Stimulated activated CD4-positive, alpha-beta T cell treated with anti-CD3 and anti-CD28 coated beads, TNF-alpha, amount 100 ng/mL, for 24 hours (primary cell): Measurements from ENCODE around the gene TBXAS1.

ENCODE experiments used
- DNase-seq, 3 experiments: peaks; one replicate each; pipeline ENCODE4 v3.0.0-alpha.2; 2020; ENCODE audit warnings: low read depth in 3 of 3

Gene TBXAS1

GRCh38 chr7:139854803-139855497, 25.9 kb downstream of the TBXAS1 start:
- DNase-seq, result no peak

GRCh38 chr7:139855498-139856270, 26.6 kb downstream of the TBXAS1 start:
- no peak for DNase-seq

- DNase-seq, result no peak
Measured at GRCh38 chr7:139857791-139858190, 28.7 kb downstream of the TBXAS1 start.

GRCh38 chr7:139860090-139860775, 31.2 kb downstream of the TBXAS1 start:
- no peak for DNase-seq

- DNase-seq, result no peak
Measured at GRCh38 chr7:139861803-139862202, 32.7 kb downstream of the TBXAS1 start.

- DNase-seq, result no peak
Measured at GRCh38 chr7:139866047-139866837, 37.2 kb downstream of the TBXAS1 start.

- no peak for DNase-seq
Measured at GRCh38 chr7:139867847-139868246, 38.8 kb downstream of the TBXAS1 start.

- no peak for DNase-seq
Measured at GRCh38 chr7:139869886-139870285, 40.8 kb downstream of the TBXAS1 start.

GRCh38 chr7:139870380-139870779, 41.3 kb downstream of the TBXAS1 start:
- no peak for DNase-seq

GRCh38 chr7:139871331-139871730, 42.3 kb downstream of the TBXAS1 start:
- no peak for DNase-seq

- DNase-seq, result no peak
Measured at GRCh38 chr7:139871820-139872219, 42.8 kb downstream of the TBXAS1 start.

- DNase-seq, result no peak
Measured at GRCh38 chr7:139873593-139874301, 44.7 kb downstream of the TBXAS1 start.

GRCh38 chr7:139874302-139874629, 45.2 kb downstream of the TBXAS1 start:
- no peak for DNase-seq

- no peak for DNase-seq
Measured at GRCh38 chr7:139875821-139876241, 46.8 kb downstream of the TBXAS1 start.

GRCh38 chr7:139876622-139877283, 47.7 kb downstream of the TBXAS1 start:
- DNase-seq, result no peak

GRCh38 chr7:139883814-139884213, 54.8 kb downstream of the TBXAS1 start:
- no peak for DNase-seq

GRCh38 chr7:139884441-139884840, 55.4 kb downstream of the TBXAS1 start:
- DNase-seq, result no peak

- no peak for DNase-seq
Measured at GRCh38 chr7:139885511-139885910, 56.4 kb downstream of the TBXAS1 start.

- DNase-seq, result no peak
Measured at GRCh38 chr7:139886206-139886605, 57.1 kb downstream of the TBXAS1 start.

GRCh38 chr7:139886899-139887298, 57.8 kb downstream of the TBXAS1 start:
- no peak for DNase-seq

GRCh38 chr7:139887992-139888481, 59.0 kb downstream of the TBXAS1 start:
- DNase-seq, result no peak
